Epithelial cell of umbilical artery (primary cell): ENCODE results near the gene TUBGCP3. TPM values are rescaled to one million over a fixed set of nuclear protein-coding genes. Genes with fewer than 3 reads are reported as not detected.

Experiments used
- total RNA-seq: library from RNA; depleted of rRNA; stranded (reverse); fragments of >200 nt; gene quantifications from 2 replicates; pipeline ENCODE4 v1.2.3, GENCODE V29; 2014

Gene TUBGCP3, protein sequence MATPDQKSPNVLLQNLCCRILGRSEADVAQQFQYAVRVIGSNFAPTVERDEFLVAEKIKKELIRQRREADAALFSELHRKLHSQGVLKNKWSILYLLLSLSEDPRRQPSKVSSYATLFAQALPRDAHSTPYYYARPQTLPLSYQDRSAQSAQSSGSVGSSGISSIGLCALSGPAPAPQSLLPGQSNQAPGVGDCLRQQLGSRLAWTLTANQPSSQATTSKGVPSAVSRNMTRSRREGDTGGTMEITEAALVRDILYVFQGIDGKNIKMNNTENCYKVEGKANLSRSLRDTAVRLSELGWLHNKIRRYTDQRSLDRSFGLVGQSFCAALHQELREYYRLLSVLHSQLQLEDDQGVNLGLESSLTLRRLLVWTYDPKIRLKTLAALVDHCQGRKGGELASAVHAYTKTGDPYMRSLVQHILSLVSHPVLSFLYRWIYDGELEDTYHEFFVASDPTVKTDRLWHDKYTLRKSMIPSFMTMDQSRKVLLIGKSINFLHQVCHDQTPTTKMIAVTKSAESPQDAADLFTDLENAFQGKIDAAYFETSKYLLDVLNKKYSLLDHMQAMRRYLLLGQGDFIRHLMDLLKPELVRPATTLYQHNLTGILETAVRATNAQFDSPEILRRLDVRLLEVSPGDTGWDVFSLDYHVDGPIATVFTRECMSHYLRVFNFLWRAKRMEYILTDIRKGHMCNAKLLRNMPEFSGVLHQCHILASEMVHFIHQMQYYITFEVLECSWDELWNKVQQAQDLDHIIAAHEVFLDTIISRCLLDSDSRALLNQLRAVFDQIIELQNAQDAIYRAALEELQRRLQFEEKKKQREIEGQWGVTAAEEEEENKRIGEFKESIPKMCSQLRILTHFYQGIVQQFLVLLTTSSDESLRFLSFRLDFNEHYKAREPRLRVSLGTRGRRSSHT
- total RNA-seq: 17.2 and 18.8 TPM in 2 replicates

DNA sequence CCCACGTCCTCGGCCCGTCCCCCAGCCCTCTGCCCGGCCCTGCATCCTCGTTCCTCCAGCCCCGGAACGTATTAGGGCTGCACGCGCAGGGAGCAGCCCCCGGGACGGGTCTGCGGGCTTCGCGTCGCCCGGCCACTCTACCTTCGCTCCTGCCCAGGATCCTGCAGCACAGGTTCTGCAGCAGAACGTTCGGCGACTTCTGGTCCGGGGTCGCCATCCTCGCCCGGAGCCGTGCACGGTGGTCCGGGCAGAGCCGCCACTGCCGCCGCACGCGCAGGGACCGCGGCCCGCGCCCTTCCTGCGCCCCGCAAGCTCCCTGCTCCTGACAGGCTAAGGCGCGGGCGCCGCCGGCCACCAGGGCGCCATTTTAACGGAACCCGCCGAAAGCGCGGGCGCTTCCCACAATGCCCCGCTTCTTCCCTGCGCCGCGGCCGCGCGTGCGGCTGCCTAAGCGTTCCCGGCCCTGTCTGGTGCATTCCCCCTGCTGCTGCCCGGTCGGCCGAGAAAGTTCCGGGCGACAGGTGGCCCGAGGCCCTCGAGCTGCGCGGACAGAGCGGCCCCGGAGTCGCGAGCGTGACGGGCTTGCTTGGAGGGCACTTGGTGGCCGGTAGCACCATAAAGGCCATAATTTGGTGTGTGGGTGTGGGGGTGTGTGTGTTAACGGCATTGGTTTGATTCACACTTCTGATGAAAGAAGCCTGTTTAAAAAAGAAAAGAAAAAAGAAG lies at the start of gene TUBGCP3:
TSS of gene TUBGCP3 (minus strand) at position 390 of the 726 bp plus-strand sequence. CDS start at position 217, 173 bp downstream.

Other genes with a start within 250 kb of the TUBGCP3 start
- gene SPACA7, start 211.8 kb downstream of the TUBGCP3 start, total RNA-seq: not detected in 2 replicates
- 13.0 and 18.7 TPM in 2 replicates for gene ATP11A, start 101.9 kb upstream of the TUBGCP3 start, total RNA-seq